HepG2 (cell line): ENCODE measurements around the gene KIF3C. TPM values are rescaled to one million over a fixed set of nuclear protein-coding genes. Genes with fewer than 3 reads are reported as not detected.

Experiments used
- BCL6 ChIP-seq: IDR thresholded peaks from 2 replicates; pipeline ENCODE4 v1.6.1; 2016; ENCODE audit warnings: missing genetic modification reagents, missing compliant biosample characterization
- HOXA5 ChIP-seq: sonication (generic); formaldehyde crosslinking; IDR thresholded peaks from 2 replicates; pipeline ENCODE4 v1.4.0; 2020; ENCODE audit warnings: missing genetic modification reagents
- KLF9 ChIP-seq: IDR thresholded peaks from 2 replicates; pipeline ENCODE4 v1.6.1; 2016; ENCODE audit warnings: low read depth
- MAFG ChIP-seq: sonication (generic); formaldehyde crosslinking; IDR thresholded peaks from 2 replicates; pipeline ENCODE4 v1.5.1; 2020; ENCODE audit warnings: mild to moderate bottlenecking, missing genetic modification reagents
- MAZ ChIP-seq, 2 experiments: sonication (generic) in 1 of 2; formaldehyde crosslinking in 1 of 2; IDR thresholded peaks; 2 replicates each; pipeline versions ENCODE4 v1.5.0 to v1.6.1; 2012 to 2020; ENCODE audit warnings: low read depth in 2 of 2, mild to moderate bottlenecking in 2 of 2, borderline replicate concordance in 1 of 2, improper control_type of control experiment in 1 of 2, low read length in 1 of 2, missing genetic modification reagents in 1 of 2, moderate library complexity in 1 of 2
- SATB2 ChIP-seq: sonication (generic); formaldehyde crosslinking; IDR thresholded peaks from 2 replicates; pipeline ENCODE4 v1.5.0; 2020; ENCODE audit warnings: missing genetic modification reagents
- SIN3B ChIP-seq: fragments of 150-350 bp; IDR thresholded peaks from 2 replicates; pipeline ENCODE4 v1.6.1; 2014; ENCODE audit warnings: low read length
- SOX6 ChIP-seq, 2 experiments: fragments of 450-650 bp in 1 of 2; sonication (generic) in 1 of 2; formaldehyde crosslinking in 1 of 2; IDR thresholded peaks; 2 replicates each; pipeline versions ENCODE4 v1.4.0 to v1.6.1; 2017 to 2020; ENCODE audit warnings: antibody characterized with exemption in 1 of 2, mild to moderate bottlenecking in 1 of 2, missing genetic modification reagents in 1 of 2
- ZFP1 ChIP-seq: IDR thresholded peaks from 2 replicates; pipeline ENCODE4 v1.6.1; 2016
- ZNF121 ChIP-seq: sonication (generic); formaldehyde crosslinking; IDR thresholded peaks from 2 replicates; pipeline ENCODE4 v1.5.0; 2020; ENCODE audit warnings: mild to moderate bottlenecking, missing genetic modification reagents
- ZNF282 ChIP-seq: fragments of 450-650 bp; IDR thresholded peaks from 2 replicates; pipeline ENCODE4 v1.6.1; 2018; ENCODE audit not compliant: partially characterized antibody
- ZNF331 ChIP-seq: sonication (generic); formaldehyde crosslinking; IDR thresholded peaks from 2 replicates; pipeline ENCODE4 v1.4.0; 2020; ENCODE audit warnings: missing genetic modification reagents
- ZNF484 ChIP-seq: sonication (generic); formaldehyde crosslinking; IDR thresholded peaks from 2 replicates; pipeline ENCODE4 v1.5.1; 2020; ENCODE audit warnings: mild to moderate bottlenecking, low read depth, missing genetic modification reagents, borderline replicate concordance
- polyA plus RNA-seq, 8 experiments: library from polyadenylated mRNA; depleted of rRNA in 3 of 8; stranded (reverse) in 7 of 8; unstranded in 1 of 8; fragments of >200 nt; fragmentation: Illumina TruSeq in 4 of 8; extraction: Trizol in 4 of 8; gene quantifications; 2 replicates each; pipeline versions ENCODE4 v1.2.1 to v1.2.3, GENCODE V29; 2011 to 2016; ENCODE audit warnings: low read depth in 4 of 8, missing spikeins in 1 of 8, mixed read lengths in 1 of 8; ENCODE audit not compliant: insufficient read depth in 1 of 8
- total RNA-seq, 5 experiments: library from RNA; depleted of rRNA; stranded (reverse); fragments of >200 nt; fragmentation: Illumina TruSeq; extraction: Trizol; gene quantifications; 2 replicates each; pipeline ENCODE4 v1.2.3, GENCODE V29; 2016; ENCODE audit warnings: low read depth in 1 of 5
- TF ChIP-seq, protein P1 (sequence below): IDR thresholded peaks from 2 replicates; pipeline ENCODE4 v1.4.0; 2020; ENCODE audit warnings: mild to moderate bottlenecking, missing genetic modification reagents
- TF ChIP-seq, protein P2 (sequence below), 2 experiments: sonication (generic) in 1 of 2; formaldehyde crosslinking in 1 of 2; IDR thresholded peaks; 2 replicates each; pipeline versions ENCODE4 v1.5.1 to v1.6.1; 2011 to 2020; ENCODE audit warnings: borderline replicate concordance in 1 of 2, low read depth in 1 of 2, low read length in 1 of 2, mild to moderate bottlenecking in 1 of 2, missing genetic modification reagents in 1 of 2, moderate library complexity in 1 of 2
- TF ChIP-seq, protein P3 (sequence below): sonication (generic); formaldehyde crosslinking; IDR thresholded peaks from 2 replicates; pipeline ENCODE4 v1.8.0; 2022; ENCODE audit warnings: low read depth, missing genetic modification reagents
- TF ChIP-seq, protein P4 (sequence below): IDR thresholded peaks from 2 replicates; pipeline ENCODE4 v1.6.1; 2016; ENCODE audit warnings: missing compliant biosample characterization, missing genetic modification reagents, borderline replicate concordance
- TF ChIP-seq, protein P5 (sequence below): sonication (generic); formaldehyde crosslinking; IDR thresholded peaks from 2 replicates; pipeline ENCODE4 v1.4.0; 2020; ENCODE audit warnings: missing genetic modification reagents

Gene KIF3C
- total and polyA plus RNA-seq, 2 of the 13 experiments (the other 11 are each of a cell fraction or from before 2014, with no cell fraction given) = 3.6 to 4.9 TPM

DNA sequence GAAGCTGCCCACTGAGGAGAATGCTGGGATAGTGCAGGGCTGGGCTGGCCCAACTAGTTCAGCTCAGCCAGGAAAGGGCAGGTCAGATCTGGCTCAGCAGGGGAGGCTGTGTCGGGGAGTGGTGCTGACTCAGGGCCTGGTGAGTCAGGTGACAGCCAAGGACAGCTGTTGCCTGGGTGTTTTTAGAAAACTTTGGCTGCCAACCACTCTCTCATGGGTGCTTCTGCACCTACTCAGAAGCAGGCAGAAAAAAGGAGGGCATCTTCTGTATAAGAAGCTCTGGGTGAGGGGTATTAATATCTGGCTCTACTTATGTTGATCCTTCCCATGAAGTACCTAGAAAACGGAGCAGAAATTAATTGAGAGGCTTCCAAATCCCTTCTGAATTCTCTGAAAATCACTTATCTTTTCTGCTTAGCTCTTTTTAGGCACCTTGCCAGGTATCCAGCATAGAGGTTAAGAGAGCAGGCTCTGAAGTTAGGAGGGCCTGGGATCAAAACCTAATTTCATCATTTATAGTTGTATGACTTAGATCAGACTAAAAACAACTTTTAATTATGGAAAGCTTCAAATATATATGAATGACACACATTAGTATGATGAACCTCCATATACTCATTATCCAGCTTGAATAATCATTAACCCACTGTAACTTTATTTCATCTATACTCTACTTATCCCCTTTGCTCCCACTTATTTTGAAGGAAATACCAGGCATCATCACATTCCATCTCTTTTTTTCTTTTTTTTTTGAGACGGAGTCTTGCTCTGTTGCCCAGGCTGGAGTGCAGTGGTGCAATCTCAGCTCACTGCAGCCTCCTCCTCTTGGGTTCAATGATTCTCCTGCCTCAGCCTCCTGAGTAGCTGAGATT lies 36.1 kb upstream of the KIF3C start (continued):
- TF ChIP-seq, protein P1, sequence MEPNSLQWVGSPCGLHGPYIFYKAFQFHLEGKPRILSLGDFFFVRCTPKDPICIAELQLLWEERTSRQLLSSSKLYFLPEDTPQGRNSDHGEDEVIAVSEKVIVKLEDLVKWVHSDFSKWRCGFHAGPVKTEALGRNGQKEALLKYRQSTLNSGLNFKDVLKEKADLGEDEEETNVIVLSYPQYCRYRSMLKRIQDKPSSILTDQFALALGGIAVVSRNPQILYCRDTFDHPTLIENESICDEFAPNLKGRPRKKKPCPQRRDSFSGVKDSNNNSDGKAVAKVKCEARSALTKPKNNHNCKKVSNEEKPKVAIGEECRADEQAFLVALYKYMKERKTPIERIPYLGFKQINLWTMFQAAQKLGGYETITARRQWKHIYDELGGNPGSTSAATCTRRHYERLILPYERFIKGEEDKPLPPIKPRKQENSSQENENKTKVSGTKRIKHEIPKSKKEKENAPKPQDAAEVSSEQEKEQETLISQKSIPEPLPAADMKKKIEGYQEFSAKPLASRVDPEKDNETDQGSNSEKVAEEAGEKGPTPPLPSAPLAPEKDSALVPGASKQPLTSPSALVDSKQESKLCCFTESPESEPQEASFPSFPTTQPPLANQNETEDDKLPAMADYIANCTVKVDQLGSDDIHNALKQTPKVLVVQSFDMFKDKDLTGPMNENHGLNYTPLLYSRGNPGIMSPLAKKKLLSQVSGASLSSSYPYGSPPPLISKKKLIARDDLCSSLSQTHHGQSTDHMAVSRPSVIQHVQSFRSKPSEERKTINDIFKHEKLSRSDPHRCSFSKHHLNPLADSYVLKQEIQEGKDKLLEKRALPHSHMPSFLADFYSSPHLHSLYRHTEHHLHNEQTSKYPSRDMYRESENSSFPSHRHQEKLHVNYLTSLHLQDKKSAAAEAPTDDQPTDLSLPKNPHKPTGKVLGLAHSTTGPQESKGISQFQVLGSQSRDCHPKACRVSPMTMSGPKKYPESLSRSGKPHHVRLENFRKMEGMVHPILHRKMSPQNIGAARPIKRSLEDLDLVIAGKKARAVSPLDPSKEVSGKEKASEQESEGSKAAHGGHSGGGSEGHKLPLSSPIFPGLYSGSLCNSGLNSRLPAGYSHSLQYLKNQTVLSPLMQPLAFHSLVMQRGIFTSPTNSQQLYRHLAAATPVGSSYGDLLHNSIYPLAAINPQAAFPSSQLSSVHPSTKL (CRISPR knock-in tag) = peak; percentile 57
- no peak for TF ChIP-seq SATB2 (CRISPR knock-in tag)
- peak; percentile 75; the same call in 1 of the 2 replicates for TF ChIP-seq MAFG (CRISPR knock-in tag)
- TF ChIP-seq ZNF484 (CRISPR knock-in tag) = no peak
- TF ChIP-seq ZFP1 = no peak
- TF ChIP-seq ZNF121 (CRISPR knock-in tag) = peak; percentile 81
- TF ChIP-seq ZNF331 (CRISPR knock-in tag) = peak; percentile 82
- TF ChIP-seq SOX6 (IDR thresholded peaks at IDR 0.05) = no peak
- TF ChIP-seq SOX6 (CRISPR knock-in tag; IDR thresholded peaks at IDR 0.05) = no peak
- no peak for TF ChIP-seq SIN3B
- TF ChIP-seq, protein P2, sequence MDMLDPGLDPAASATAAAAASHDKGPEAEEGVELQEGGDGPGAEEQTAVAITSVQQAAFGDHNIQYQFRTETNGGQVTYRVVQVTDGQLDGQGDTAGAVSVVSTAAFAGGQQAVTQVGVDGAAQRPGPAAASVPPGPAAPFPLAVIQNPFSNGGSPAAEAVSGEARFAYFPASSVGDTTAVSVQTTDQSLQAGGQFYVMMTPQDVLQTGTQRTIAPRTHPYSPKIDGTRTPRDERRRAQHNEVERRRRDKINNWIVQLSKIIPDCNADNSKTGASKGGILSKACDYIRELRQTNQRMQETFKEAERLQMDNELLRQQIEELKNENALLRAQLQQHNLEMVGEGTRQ (IDR thresholded peaks at IDR 0.05; ENCODE audit: low read depth, low read length) = peak; percentile 31
- TF ChIP-seq, protein P2 (CRISPR knock-in tag; IDR thresholded peaks at IDR 0.05; ENCODE audit: borderline replicate concordance) = peak; percentile 45; the same call in 1 of the 2 replicates
- no peak for TF ChIP-seq MAZ (IDR thresholded peaks at IDR 0.05; ENCODE audit: borderline replicate concordance, low read depth, low read length)
- no peak for TF ChIP-seq MAZ (CRISPR knock-in tag; IDR thresholded peaks at IDR 0.05; ENCODE audit: low read depth)
- TF ChIP-seq BCL6 (CRISPR knock-in tag) = no peak
- TF ChIP-seq, protein P3, sequence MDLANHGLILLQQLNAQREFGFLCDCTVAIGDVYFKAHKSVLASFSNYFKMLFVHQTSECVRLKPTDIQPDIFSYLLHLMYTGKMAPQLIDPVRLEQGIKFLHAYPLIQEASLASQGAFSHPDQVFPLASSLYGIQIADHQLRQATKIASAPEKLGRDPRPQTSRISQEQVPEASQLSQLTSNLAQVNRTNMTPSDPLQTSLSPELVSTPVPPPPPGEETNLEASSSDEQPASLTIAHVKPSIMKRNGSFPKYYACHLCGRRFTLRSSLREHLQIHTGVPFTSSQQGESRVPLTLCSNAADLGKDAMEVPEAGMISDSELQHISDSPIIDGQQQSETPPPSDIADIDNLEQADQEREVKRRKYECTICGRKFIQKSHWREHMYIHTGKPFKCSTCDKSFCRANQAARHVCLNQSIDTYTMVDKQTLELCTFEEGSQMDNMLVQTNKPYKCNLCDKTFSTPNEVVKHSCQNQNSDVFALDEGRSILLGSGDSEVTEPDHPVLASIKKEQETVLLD (CRISPR knock-in tag) = no peak
- TF ChIP-seq, protein P4, sequence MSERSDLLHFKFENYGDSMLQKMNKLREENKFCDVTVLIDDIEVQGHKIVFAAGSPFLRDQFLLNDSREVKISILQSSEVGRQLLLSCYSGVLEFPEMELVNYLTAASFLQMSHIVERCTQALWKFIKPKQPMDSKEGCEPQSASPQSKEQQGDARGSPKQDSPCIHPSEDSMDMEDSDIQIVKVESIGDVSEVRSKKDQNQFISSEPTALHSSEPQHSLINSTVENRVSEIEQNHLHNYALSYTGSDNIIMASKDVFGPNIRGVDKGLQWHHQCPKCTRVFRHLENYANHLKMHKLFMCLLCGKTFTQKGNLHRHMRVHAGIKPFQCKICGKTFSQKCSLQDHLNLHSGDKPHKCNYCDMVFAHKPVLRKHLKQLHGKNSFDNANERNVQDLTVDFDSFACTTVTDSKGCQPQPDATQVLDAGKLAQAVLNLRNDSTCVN = peak; percentile 42; the same call in 1 of the 2 replicates
- no peak for TF ChIP-seq HOXA5 (CRISPR knock-in tag)
- TF ChIP-seq, protein P5, sequence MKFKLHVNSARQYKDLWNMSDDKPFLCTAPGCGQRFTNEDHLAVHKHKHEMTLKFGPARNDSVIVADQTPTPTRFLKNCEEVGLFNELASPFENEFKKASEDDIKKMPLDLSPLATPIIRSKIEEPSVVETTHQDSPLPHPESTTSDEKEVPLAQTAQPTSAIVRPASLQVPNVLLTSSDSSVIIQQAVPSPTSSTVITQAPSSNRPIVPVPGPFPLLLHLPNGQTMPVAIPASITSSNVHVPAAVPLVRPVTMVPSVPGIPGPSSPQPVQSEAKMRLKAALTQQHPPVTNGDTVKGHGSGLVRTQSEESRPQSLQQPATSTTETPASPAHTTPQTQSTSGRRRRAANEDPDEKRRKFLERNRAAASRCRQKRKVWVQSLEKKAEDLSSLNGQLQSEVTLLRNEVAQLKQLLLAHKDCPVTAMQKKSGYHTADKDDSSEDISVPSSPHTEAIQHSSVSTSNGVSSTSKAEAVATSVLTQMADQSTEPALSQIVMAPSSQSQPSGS (CRISPR knock-in tag) = no peak
- TF ChIP-seq ZNF282 = no peak
- no peak for TF ChIP-seq KLF9 (CRISPR knock-in tag)
